Measurements from ENCODE around the gene ABCC5.

DNA sequence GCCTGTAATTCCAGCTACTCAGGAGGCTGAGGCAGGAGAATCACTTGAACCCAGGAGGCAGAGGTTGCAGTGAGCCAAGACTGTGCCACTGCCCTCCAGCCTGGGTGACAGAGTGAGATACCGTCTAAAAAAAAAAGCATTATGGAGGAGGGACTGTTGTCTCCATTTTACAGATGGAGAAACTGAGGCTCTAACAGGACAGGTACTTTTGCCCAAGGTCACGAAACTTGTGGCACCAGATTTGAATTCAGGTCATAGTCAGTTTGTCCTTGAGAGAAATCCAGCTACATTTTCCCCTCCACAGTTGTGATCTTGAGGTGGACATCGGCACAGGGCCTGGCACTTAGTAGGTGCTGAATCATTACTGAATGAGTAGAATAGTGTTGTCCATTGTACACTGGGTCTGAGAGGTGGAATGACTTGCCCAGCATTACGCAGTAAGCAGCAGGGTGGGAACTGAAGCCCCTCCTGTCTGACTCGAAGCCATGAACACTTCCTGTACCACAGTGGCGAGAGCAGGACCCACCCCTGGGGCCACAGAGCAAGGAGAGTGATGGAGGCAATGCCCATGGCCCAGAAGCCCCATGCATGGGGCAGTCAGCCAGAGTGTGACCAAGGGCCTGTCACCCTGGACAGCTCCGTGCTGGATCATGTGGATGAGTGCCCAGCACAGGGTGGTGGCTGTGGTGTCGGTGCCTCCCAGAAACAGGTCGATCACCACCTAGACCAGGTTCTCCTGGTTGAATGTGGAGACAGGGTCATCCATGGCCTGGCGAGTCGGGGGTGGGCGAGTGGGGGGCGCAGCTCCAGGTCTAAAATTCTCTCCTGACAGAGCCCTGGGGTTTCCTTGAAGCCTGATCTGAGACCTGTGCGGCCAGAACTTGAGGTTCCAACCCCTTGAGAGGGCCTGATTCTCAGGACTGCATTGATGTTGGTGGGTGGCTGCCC is 112.6 kb downstream of the ABCC5 start:
- TF ChIP-seq, protein P1, sequence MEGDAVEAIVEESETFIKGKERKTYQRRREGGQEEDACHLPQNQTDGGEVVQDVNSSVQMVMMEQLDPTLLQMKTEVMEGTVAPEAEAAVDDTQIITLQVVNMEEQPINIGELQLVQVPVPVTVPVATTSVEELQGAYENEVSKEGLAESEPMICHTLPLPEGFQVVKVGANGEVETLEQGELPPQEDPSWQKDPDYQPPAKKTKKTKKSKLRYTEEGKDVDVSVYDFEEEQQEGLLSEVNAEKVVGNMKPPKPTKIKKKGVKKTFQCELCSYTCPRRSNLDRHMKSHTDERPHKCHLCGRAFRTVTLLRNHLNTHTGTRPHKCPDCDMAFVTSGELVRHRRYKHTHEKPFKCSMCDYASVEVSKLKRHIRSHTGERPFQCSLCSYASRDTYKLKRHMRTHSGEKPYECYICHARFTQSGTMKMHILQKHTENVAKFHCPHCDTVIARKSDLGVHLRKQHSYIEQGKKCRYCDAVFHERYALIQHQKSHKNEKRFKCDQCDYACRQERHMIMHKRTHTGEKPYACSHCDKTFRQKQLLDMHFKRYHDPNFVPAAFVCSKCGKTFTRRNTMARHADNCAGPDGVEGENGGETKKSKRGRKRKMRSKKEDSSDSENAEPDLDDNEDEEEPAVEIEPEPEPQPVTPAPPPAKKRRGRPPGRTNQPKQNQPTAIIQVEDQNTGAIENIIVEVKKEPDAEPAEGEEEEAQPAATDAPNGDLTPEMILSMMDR (optimal IDR thresholded peaks at IDR 0.05 in 1 of 3, IDR thresholded peaks at IDR 0.05 in 1 of 3, conservative IDR thresholded peaks at IDR 0.05 in 1 of 3; ENCODE audit: extremely low read depth in 1 of 3, insufficient read depth in 2 of 3, low read length in 3 of 3), result no peak
- TF ChIP-seq EZH2 (IDR thresholded peaks at IDR 0.05; ENCODE audit: low read length), result no peak

All from keratinocyte (primary cell).